ACHN (cell line): ENCODE data around the gene CHRNA1.

ENCODE experiments used
- DNase-seq: peaks from one replicate; pipeline ENCODE4 v3.0.0-alpha.2; 2015
- in situ Hi-C: cut with HindIII; loops from 2 replicates; pipeline ENCODE4 v1.10.0; 2017; ENCODE audit warnings: low sequenced_read_pairs, low pct_ligation_motif_present, low pct_unique_long_range_greater_than_20kb

The CHRNA1 gene

DNA sequence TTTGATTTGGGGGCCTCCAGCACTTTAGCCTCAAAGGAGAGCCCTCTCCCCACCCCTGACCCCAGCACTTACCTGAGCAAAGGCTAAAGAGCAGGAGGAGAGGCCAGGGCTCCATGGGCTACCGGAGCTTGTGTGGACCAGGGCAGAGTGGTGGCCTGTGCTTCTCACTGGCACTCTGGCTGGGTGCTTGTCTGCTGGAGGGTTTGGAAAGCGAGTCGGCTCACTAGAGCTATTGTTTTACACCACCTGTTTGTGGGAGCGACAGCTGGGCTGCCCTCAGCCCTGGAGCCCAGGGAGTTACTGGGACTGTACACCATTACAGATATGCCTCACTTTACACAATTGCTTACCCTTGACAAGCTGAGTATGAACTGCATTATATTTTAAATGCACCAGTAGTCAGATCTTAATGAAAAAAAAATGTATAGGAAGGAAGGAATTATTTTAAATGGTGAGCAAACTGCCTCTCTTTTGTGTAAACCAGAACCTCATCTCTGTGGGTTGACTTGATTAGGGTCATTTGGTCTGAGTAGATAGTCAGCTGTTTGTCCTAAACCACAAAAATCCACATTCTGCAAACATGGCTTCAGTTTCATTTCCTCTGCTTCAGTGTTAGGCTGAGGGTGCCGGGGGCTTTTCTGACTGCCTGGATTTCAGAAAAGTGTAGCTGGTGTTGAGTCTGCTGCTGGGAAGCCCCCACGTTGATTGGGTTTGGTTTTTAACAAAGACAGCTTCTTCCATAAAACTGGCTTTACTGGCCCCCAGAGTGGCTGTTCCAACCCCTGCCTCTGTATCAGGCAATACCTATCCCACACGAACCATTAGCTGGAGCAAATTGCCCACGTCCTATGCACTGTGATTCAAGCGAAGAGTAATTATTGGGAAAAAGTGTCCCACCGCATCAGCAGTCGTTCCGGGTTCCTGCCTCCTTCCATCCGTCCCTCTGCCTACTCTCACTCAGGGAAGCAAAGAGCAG is at the start of gene CHRNA1:
CHRNA1 (minus strand) TSS at position 193 of the 976 bp plus-strand sequence; CDS start at position 115, 78 bp downstream.
- no peak for DNase-seq
- in situ Hi-C loops = no loop called here

GRCh38 chr2:174812037-174812436 is 47.8 kb upstream of the CHRNA1 start:
- in situ Hi-C loops = no loop called here
- DNase-seq = no peak

DNA sequence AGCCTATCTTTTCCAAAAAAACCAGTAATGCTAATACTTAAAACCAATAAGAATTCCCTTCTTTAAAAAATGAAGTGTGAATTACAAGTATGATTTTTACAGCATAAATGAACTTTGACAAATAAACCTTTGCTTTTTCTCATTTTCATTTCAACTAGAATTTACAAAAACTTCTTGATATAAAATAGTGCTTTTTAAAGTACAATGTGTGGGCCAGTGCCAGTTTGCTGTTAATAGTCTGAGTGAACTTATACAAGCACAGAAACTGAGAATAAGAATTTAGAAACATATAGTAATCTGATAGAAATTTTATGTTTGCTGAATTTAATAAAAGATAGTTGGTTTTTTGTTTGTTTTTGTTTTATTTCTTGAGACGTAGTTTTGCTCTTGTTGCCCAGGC is 43.7 kb upstream of the CHRNA1 start:
- no peak for DNase-seq
- in situ Hi-C loops = no loop called here

DNA sequence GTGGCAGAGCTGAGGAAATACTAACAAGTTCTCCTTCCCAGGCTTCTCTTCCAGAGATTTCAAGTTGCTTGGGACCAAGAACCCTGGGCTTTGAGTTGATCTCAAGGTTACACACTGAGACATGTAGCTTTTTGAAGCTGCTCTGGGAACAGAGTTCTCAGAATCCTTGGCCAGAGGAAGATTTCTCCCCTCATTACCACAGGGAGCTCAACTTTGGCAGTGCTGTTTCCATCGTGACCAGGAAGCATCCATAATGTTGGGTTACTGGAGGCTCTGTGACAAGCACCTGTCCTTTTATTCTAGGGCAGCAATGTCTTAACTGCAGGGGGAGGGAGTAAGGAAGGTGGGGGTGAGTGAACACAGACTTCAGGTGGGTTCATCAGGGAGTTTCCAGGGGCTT is 41.5 kb upstream of the CHRNA1 start:
- DNase-seq = no peak
- in situ Hi-C loops = no loop called here

GRCh38 chr2:174802459-174802858 is 38.2 kb upstream of the CHRNA1 start:
- no peak for DNase-seq
- in situ Hi-C loops = no loop called here

DNA sequence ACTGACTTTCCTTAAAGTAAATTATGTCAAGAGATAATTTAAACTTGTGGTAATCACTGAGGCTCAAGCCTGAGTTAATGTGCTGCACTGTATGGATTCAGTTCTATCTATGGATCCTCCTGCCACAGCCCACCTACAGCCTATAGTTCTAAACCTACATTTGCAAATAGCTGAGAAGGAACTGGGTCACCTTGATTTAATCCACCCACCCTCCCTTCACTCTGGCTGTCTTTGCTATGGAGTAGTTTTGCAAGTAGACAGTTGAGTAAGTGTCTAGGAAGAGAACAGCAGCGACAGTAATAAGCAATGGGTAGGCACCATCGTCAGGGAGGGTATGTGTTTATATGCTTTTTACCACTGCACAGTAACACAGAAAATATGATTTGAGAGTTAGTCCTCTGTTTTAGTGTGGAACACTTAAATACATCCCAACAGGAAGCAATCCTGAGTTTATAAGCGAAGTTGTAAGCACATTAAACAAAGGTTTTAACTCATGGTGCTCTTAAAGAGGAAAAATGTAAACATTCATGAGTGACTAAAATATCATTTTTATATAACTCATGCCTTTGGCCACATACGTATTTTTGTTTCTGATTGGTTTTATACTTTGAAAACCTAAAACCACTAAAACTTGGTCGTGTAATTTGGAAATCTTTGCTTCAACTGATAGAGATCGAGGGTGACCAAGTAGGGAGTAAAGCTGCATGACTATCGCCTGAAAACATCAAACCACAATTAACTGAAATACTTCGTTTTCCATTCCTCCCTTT is 36.3 kb upstream of the CHRNA1 start:
- in situ Hi-C loops = no loop called here
- no peak for DNase-seq

DNA sequence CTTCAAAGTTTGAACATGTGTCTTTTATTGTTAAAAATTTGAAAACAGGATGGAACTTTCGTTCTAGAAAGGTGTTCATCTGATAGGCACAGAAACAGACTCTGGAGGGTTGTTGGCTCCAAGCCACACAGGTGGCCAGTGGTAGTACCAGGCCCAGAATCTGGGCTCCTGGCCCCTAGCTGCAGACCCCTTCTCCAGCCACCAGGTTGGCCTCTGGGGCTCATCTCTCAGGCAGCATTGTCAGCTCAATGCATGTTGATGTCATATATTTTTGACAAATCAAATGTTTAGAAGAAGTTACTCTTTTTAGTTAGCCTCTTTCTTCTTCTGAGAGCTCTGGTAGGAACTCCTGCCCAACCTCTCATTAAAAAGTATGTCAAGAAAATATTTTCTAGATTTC is 34.5 kb upstream of the CHRNA1 start:
- DNase-seq = no peak
- in situ Hi-C loops = no loop called here

- in situ Hi-C loops = no loop called here
- DNase-seq = no peak
Observed at GRCh38 chr2:174797781-174798276, 33.6 kb upstream of the CHRNA1 start.

- no peak for DNase-seq
- in situ Hi-C loops = no loop called here
Observed at GRCh38 chr2:174796319-174796771, 32.1 kb upstream of the CHRNA1 start.

- in situ Hi-C loops = no loop called here
Observed at GRCh38 chr2:174794851-174795374, 30.6 kb upstream of the CHRNA1 start.

DNA sequence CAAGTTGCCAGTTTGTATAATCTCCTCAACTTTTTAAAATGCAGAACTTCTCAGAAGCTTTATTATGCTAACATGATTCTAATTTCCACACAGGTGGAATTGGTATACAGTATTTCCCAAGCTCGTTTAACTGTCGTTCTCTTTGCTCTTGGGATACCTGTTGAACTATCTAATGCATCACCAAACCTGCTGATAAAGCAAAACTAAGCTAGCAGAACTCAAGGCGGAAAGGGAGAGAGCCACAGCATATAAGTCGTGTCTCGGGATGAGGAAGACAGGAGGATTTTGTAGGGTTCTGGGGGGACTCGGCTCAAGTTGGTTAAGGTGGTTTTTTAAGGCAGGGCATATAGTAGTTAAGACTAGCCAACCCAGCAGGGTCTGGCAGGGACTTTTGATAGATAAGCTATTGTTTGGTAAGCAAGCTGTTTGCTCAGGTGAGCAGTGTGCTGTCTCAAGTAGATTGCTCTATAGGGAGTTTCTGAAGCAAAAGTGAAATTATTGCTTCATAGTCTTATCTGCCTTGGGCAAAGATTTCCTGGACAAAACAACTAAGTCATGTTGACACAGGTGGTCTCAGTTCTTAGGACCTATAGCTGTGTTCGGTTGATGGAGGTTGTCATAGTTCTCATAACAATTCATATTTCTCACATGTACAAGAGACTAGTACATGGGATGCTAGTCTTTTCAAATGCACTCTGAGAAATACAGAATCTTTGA is 28.2 kb upstream of the CHRNA1 start:
- no peak for DNase-seq
- in situ Hi-C loops = no loop called here

More at GRCh38 chr2:174794851-174795374, 30.6 kb upstream of the CHRNA1 start:
- DNase-seq = no peak

DNA sequence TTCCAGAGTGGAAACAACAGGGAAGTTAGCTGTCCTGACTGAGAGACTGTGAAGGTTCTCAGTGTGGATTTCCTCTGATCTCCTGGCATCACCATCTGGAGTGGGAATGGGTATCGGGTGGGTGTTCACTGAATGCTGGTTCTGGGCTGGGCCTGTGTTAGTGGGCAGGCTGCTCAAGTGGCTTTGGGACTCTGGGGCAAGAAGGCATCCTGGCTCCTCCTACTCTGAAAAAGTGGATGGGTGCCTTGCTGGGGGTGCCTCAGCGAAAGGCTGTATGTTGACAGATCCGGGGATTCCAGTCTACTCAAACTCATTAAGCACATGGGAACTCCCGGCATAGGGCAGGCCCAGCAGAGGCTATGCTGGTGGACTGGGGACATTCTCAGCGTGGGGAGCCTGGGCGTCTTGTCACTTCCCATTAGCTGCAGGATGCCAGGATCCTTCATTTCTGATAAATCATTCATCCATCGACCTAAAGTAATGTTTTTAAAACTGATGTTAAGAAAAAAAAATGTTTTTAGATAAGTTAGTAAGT is 27.5 kb upstream of the CHRNA1 start:
- no peak for DNase-seq
- in situ Hi-C loops = no loop called here

DNA sequence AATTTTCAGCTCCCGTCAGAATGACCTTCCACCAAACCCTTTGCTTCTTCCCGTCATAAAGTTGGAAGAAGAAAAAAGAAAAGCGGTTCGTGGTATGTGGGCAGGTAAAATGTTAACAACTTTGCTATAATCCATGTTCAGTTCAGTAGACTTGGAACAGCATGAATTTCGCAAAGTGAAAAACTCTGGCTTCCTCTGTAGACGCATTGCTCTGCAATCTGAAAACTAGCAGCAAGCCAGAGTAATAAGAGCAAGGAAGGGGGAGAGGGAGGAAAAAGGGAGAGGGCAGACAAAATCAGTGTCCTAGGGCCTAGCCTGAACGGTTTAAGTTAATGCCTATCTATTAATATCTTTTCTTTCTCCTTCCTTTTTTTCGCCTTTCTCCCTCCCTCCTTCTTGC is 26.7 kb upstream of the CHRNA1 start:
- no peak for DNase-seq
- in situ Hi-C loops = no loop called here

DNA sequence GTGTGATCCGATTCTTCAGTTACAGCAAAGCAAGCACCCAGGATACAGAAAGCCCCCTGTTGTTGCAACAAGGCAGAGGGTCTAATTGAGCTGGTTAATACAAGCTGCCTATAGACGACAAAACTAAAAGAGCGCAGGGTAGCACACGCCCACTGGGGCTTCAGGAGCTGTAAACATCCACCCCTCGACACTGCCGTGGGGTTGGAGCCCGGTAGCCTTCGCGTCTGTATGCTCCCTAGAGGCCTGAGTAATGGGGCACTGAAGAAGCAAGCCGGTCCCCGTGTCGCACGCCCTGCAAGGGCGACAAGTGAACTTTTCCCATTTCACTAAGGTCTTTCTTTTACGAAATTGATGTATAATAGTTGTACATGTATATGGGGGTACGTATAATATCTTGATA is 24.7 kb upstream of the CHRNA1 start:
- in situ Hi-C loops = no loop called here
- no peak for DNase-seq

- DNase-seq = no peak
Observed at GRCh38 chr2:174788291-174788929, 24.1 kb upstream of the CHRNA1 start.

DNA sequence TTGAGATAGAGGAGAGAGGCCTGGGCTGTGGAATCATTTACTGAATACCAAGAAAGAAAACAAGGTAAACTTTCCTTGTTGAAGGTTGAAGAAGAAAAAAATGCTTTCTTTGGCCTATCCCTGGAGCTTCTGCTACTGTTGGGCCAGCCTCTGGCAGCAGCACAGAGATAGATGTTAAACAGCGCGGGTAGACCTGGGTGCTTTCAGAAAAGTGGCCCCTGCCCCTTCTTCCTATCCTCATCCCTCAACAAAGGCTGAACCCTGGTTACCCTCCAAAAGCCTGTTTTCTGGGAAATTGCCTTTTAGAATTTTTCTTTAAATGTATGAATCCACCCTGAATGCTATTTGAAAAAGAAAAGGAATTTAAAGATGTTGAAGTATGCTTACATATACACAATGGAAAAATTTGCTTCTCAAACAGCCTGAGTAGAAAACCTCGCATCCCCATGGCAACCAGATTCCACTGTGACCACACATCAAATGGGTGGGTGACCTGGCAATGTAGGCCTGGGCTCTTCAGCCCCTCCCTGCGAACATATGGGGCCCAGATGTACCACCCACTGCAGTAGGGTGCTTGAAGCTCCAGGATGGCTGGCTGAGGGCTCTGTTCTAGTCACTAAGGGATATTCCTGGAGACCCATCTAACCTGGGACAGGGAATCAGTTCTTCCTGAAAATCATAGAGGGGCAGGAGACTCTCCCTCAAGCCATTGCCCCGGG is 23.4 kb upstream of the CHRNA1 start:
- peak; percentile 7 for DNase-seq
- in situ Hi-C loops = no loop called here

More at GRCh38 chr2:174788291-174788929, 24.1 kb upstream of the CHRNA1 start:
- in situ Hi-C loops = no loop called here

DNA sequence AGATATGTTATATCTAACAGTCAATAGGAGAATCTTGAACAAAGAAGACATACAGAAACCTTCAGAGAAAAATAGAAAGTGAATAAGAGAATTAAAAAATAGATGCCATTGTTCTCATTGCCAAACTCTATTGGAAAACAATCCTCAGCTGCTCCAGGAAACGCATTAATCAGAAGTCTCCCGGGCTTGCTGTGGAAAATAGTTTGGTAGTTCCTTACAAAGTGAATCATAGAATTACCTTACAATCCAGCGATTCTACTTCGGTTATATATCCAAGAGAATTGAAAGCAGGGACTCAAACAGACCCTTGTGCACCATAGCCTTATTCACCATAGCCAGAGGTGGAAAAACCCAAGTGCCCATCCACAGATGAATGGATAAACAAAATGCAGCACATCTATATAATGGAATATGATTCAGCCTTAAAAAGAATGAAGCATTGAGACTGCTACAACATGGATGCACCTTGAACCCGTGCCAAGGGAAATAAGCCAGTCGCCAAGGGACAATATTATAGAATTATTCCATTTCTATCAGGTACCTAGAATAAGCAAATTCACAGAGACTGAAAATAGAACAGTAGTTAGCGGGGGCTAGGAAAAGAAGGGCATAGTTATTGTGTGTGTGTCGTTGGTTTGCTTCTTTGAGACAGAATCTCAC is 21.9 kb upstream of the CHRNA1 start:
- in situ Hi-C loops = no loop called here
- no peak for DNase-seq
